WTC11 (cell line): ENCODE measurements around the gene MYO19. TPM values are rescaled to one million over a fixed set of nuclear protein-coding genes. Genes with fewer than 3 reads are reported as not detected.

Source experiments
- ATAC-seq: fragments of 200-7000 bp; cut with Tn5 transposase; 2 replicates; pipeline ENCODE4 v1.10.0; 2021; ENCODE audit warnings: mild to moderate bottlenecking, moderate library complexity
- CTCF ChIA-PET: fragments of 300-600 bp; sonication (Branson Sonifier 250); formaldehyde crosslinking; loops from one replicate; lab custom pipeline; 2021; ENCODE audit warnings: antibody characterized with exemption; lab: Charles Lee
- POLR2A ChIA-PET: fragments of 350-600 bp; sonication (Branson Sonifier 250); formaldehyde crosslinking; loops from one replicate; lab custom pipeline; 2021; ENCODE audit warnings: antibody characterized with exemption; lab: Charles Lee
- DNase-seq: peaks from one replicate; pipeline ENCODE4 v3.0.0; 2021; ENCODE audit warnings: low spot score
- H3K27ac Mint-ChIP-seq: 2 replicates; pipeline ENCODE4 v1.8.0; 2021; ENCODE audit warnings: mixed read lengths
- H3K27me3 Mint-ChIP-seq: 2 replicates; pipeline ENCODE4 v1.8.0; 2021; ENCODE audit warnings: low read depth, mild to moderate bottlenecking, moderate library complexity, mixed read lengths
- H3K36me3 Mint-ChIP-seq: 2 replicates; pipeline ENCODE4 v1.8.0; 2021; ENCODE audit warnings: mixed read lengths
- H3K4me1 Mint-ChIP-seq: 2 replicates; pipeline ENCODE4 v1.8.0; 2022; ENCODE audit warnings: mixed read lengths
- H3K4me3 Mint-ChIP-seq: 2 replicates; pipeline ENCODE4 v1.8.0; 2021; ENCODE audit warnings: mild to moderate bottlenecking, moderate library complexity, mixed read lengths
- H3K9me3 Mint-ChIP-seq: 2 replicates; pipeline ENCODE4 v1.8.0; 2021; ENCODE audit warnings: mixed read lengths
- AR ChIP-seq: fragments of 250-450 bp; sonication (Bioruptor Pico); IDR thresholded peaks from 2 replicates; pipeline ENCODE4 v1.9.0; 2021; ENCODE audit warnings: mild to moderate bottlenecking
- ATF3 ChIP-seq: sonication (generic); formaldehyde crosslinking; conservative IDR thresholded peaks from 2 replicates; pipeline ENCODE4 v1.8.1; 2022; ENCODE audit warnings: mild to moderate bottlenecking, missing genetic modification reagents
- CTCF ChIP-seq: fragments of 200-600 bp; IDR thresholded peaks from 2 replicates; pipeline ENCODE4 v1.8.0; 2022; ENCODE audit warnings: antibody characterized with exemption
- ELF4 ChIP-seq: sonication (generic); formaldehyde crosslinking; IDR thresholded peaks from 2 replicates; pipeline ENCODE4 v1.8.1; 2022; ENCODE audit warnings: low read depth, mild to moderate bottlenecking, moderate library complexity, missing genetic modification reagents
- ETV6 ChIP-seq: sonication (generic); formaldehyde crosslinking; IDR thresholded peaks from 2 replicates; pipeline ENCODE4 v1.8.1; 2022; ENCODE audit warnings: mild to moderate bottlenecking, missing genetic modification reagents
- FOXK1 ChIP-seq: sonication (generic); formaldehyde crosslinking; IDR thresholded peaks from 2 replicates; pipeline ENCODE4 v1.8.0; 2022; ENCODE audit warnings: mild to moderate bottlenecking, moderate library complexity, missing genetic modification reagents
- FOXP1 ChIP-seq: sonication (generic); formaldehyde crosslinking; IDR thresholded peaks from 2 replicates; pipeline ENCODE4 v1.8.0; 2022; ENCODE audit warnings: missing genetic modification reagents, mild to moderate bottlenecking, moderate library complexity, borderline replicate concordance
- IRF1 ChIP-seq: sonication (generic); formaldehyde crosslinking; IDR thresholded peaks from 2 replicates; pipeline ENCODE4 v1.8.0; 2023; ENCODE audit warnings: missing genetic modification reagents
- IRF2 ChIP-seq: sonication (generic); formaldehyde crosslinking; IDR thresholded peaks from 2 replicates; pipeline ENCODE4 v1.8.0; 2022; ENCODE audit warnings: low read depth, missing genetic modification reagents, borderline replicate concordance
- JAZF1 ChIP-seq: fragments of 250-450 bp; sonication (Bioruptor Pico); IDR thresholded peaks from 2 replicates; pipeline ENCODE4 v1.9.0; 2021; ENCODE audit warnings: moderate library complexity, mild to moderate bottlenecking, inconsistent platforms
- MXD4 ChIP-seq: fragments of 250-450 bp; sonication (Bioruptor Pico); IDR thresholded peaks from 2 replicates; pipeline ENCODE4 v1.8.0; 2021; ENCODE audit warnings: mild to moderate bottlenecking, moderate library complexity, borderline replicate concordance
- MYBL2 ChIP-seq: sonication (generic); formaldehyde crosslinking; IDR thresholded peaks from 2 replicates; pipeline ENCODE4 v1.8.1; 2023; ENCODE audit warnings: mild to moderate bottlenecking, moderate library complexity, missing genetic modification reagents
- RELA ChIP-seq: sonication (generic); formaldehyde crosslinking; IDR thresholded peaks from 2 replicates; pipeline ENCODE4 v1.8.1; 2022; ENCODE audit warnings: missing genetic modification reagents, mild to moderate bottlenecking, borderline replicate concordance
- TCF7 ChIP-seq: sonication (generic); formaldehyde crosslinking; IDR thresholded peaks from 2 replicates; pipeline ENCODE4 v1.8.0; 2022; ENCODE audit warnings: mild to moderate bottlenecking, low read depth, missing genetic modification reagents, moderate library complexity
- TEAD1 ChIP-seq: sonication (generic); formaldehyde crosslinking; IDR thresholded peaks from 2 replicates; pipeline ENCODE4 v1.8.0; 2022; ENCODE audit warnings: mild to moderate bottlenecking, missing genetic modification reagents
- USF1 ChIP-seq: sonication (generic); formaldehyde crosslinking; IDR thresholded peaks from 2 replicates; pipeline ENCODE4 v1.8.0; 2022; ENCODE audit warnings: mild to moderate bottlenecking, missing genetic modification reagents
- ZNF138 ChIP-seq: sonication (generic); formaldehyde crosslinking; conservative IDR thresholded peaks from 2 replicates; pipeline ENCODE4 v1.8.1; 2022; ENCODE audit warnings: mild to moderate bottlenecking, moderate library complexity, missing genetic modification reagents
- ZNF219 ChIP-seq: sonication (generic); formaldehyde crosslinking; IDR thresholded peaks from 2 replicates; pipeline ENCODE4 v1.8.0; 2023; ENCODE audit warnings: missing genetic modification reagents, mild to moderate bottlenecking, borderline replicate concordance
- ZNF232 ChIP-seq: sonication (generic); formaldehyde crosslinking; IDR thresholded peaks from 2 replicates; pipeline ENCODE4 v1.8.0; 2022; ENCODE audit warnings: mild to moderate bottlenecking, missing genetic modification reagents
- ZNF263 ChIP-seq: sonication (generic); formaldehyde crosslinking; IDR thresholded peaks from 2 replicates; pipeline ENCODE4 v1.8.1; 2022; ENCODE audit warnings: low read depth, mild to moderate bottlenecking, moderate library complexity, missing genetic modification reagents
- ZNF396 ChIP-seq: fragments of 250-450 bp; sonication (Bioruptor Pico); IDR thresholded peaks from 2 replicates; pipeline ENCODE4 v1.8.0; 2021; ENCODE audit warnings: mild to moderate bottlenecking, moderate library complexity, borderline replicate concordance
- ZNF671 ChIP-seq: fragments of 250-450 bp; sonication (Bioruptor Pico); IDR thresholded peaks from 2 replicates; pipeline ENCODE4 v1.8.0; 2021; ENCODE audit warnings: mild to moderate bottlenecking
- total RNA-seq: library from RNA; stranded (reverse); gene quantifications from 3 replicates; pipeline ENCODE4 v1.2.3, GENCODE V29; 2021
- TF ChIP-seq, protein P1 (sequence below): sonication (generic); formaldehyde crosslinking; IDR thresholded peaks from 2 replicates; pipeline ENCODE4 v1.8.0; 2023; ENCODE audit warnings: mild to moderate bottlenecking, missing genetic modification reagents
- TF ChIP-seq, protein P2 (sequence below): sonication (generic); formaldehyde crosslinking; IDR thresholded peaks from 2 replicates; pipeline ENCODE4 v1.8.0; 2022; ENCODE audit warnings: missing genetic modification reagents

Gene MYO19
- total RNA-seq, 1 experiment from 2014 or later = 146 TPM

DNA sequence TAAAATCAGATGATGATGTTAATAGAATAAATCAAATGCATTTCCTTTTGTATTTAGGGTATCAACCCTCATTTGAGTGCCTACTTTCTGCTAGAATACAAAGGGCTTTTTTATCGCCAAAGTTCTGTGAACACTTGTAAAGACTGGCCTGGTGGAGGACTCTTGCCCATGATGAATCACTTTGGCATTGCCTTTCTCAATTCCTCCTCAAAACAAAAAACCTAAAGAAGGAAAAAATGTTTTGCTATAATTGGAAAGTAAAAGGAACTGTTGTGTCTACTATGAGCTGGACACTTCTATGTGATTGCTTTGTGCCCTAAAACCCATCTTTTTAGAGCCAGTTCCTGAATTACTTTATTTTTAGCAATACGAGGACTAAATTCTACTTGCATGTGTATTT is 44.0 kb upstream of the MYO19 start:
- ChIA-PET CTCF (interaction anchor here (0.5 to 0.7 kb wide), 2 partner anchors 25 to 827 kb away, joined by 3 read pairs; no protein-coding TSS in a partner anchor), POLR2A (no interaction called here)
- Mint-ChIP-seq H3K4me3 (no peak overlapping the region), H3K9me3 (no peaks in the 10 kb centered on the region), H3K27me3 (no peaks in the 10 kb centered on the region), H3K27ac (no peak overlapping the region), H3K4me1 (no peaks in the 10 kb centered on the region)
- ATAC-seq = no peak
- TF ChIP-seq IRF1 (CRISPR knock-in tag) = no peak
- TF ChIP-seq MYBL2 (CRISPR knock-in tag) = no peak
- no peak for TF ChIP-seq TEAD1 (CRISPR knock-in tag)
- TF ChIP-seq JAZF1 (CRISPR knock-in tag) = no peak
- no peak for TF ChIP-seq USF1 (CRISPR knock-in tag)
- no peak for TF ChIP-seq ATF3 (CRISPR knock-in tag)
- no peak for TF ChIP-seq ZNF138 (CRISPR knock-in tag)
- TF ChIP-seq RELA (CRISPR knock-in tag) = no peak
- TF ChIP-seq, protein P1, sequence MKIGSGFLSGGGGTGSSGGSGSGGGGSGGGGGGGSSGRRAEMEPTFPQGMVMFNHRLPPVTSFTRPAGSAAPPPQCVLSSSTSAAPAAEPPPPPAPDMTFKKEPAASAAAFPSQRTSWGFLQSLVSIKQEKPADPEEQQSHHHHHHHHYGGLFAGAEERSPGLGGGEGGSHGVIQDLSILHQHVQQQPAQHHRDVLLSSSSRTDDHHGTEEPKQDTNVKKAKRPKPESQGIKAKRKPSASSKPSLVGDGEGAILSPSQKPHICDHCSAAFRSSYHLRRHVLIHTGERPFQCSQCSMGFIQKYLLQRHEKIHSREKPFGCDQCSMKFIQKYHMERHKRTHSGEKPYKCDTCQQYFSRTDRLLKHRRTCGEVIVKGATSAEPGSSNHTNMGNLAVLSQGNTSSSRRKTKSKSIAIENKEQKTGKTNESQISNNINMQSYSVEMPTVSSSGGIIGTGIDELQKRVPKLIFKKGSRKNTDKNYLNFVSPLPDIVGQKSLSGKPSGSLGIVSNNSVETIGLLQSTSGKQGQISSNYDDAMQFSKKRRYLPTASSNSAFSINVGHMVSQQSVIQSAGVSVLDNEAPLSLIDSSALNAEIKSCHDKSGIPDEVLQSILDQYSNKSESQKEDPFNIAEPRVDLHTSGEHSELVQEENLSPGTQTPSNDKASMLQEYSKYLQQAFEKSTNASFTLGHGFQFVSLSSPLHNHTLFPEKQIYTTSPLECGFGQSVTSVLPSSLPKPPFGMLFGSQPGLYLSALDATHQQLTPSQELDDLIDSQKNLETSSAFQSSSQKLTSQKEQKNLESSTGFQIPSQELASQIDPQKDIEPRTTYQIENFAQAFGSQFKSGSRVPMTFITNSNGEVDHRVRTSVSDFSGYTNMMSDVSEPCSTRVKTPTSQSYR (CRISPR knock-in tag) = no peak
- no peak for TF ChIP-seq ETV6 (CRISPR knock-in tag)
- TF ChIP-seq FOXP1 = no peak
- TF ChIP-seq ZNF219 (CRISPR knock-in tag) = no peak
- TF ChIP-seq, all 79 proteins: peak for 0
- peaks cover 30% of the 10 kb centered on the region for H3K36me3 Mint-ChIP-seq
- DNase-seq = no peak

- no peak for DNase-seq
- ATAC-seq = no peak
- TF ChIP-seq AR (CRISPR knock-in tag) (no peak), CTCF (no peak), IRF2 (CRISPR knock-in tag) (no peak), ZNF671 (CRISPR knock-in tag) (no peak), ZNF396 (no peak), TCF7 (CRISPR knock-in tag) (no peak), ZNF232 (CRISPR knock-in tag) (no peak), FOXK1 (CRISPR knock-in tag) (no peak), MXD4 (CRISPR knock-in tag) (no peak), MYBL2 (CRISPR knock-in tag) (no peak), ELF4 (CRISPR knock-in tag) (no peak), ZNF263 (CRISPR knock-in tag) (no peak)
- TF ChIP-seq, protein P2, sequence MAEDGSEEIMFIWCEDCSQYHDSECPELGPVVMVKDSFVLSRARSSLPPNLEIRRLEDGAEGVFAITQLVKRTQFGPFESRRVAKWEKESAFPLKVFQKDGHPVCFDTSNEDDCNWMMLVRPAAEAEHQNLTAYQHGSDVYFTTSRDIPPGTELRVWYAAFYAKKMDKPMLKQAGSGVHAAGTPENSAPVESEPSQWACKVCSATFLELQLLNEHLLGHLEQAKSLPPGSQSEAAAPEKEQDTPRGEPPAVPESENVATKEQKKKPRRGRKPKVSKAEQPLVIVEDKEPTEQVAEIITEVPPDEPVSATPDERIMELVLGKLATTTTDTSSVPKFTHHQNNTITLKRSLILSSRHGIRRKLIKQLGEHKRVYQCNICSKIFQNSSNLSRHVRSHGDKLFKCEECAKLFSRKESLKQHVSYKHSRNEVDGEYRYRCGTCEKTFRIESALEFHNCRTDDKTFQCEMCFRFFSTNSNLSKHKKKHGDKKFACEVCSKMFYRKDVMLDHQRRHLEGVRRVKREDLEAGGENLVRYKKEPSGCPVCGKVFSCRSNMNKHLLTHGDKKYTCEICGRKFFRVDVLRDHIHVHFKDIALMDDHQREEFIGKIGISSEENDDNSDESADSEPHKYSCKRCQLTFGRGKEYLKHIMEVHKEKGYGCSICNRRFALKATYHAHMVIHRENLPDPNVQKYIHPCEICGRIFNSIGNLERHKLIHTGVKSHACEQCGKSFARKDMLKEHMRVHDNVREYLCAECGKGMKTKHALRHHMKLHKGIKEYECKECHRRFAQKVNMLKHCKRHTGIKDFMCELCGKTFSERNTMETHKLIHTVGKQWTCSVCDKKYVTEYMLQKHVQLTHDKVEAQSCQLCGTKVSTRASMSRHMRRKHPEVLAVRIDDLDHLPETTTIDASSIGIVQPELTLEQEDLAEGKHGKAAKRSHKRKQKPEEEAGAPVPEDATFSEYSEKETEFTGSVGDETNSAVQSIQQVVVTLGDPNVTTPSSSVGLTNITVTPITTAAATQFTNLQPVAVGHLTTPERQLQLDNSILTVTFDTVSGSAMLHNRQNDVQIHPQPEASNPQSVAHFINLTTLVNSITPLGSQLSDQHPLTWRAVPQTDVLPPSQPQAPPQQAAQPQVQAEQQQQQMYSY = no peak
These were observed 42.1 kb upstream of the MYO19 start for GRCh38 chr17:36576793-36577192.

More at GRCh38 chr17:36576793-36577192, 42.1 kb upstream of the MYO19 start:
- Mint-ChIP-seq H3K36me3 (peaks cover 30% of the 10 kb centered on the region), H3K4me1 (no peaks in the 10 kb centered on the region), H3K9me3 (no peaks in the 10 kb centered on the region), H3K27me3 (no peaks in the 10 kb centered on the region), H3K27ac (0 out of 2 replicates have a peak overlapping the region, but pooled peaks have one; percentile 60), H3K4me3 (no peak overlapping the region)
- POLR2A ChIA-PET = no interaction called here
- CTCF ChIA-PET = no interaction called here
